ENCODE results near the gene WNT2.
A peak's percentile ranks its signal among the peaks of the same experiment; 100 is the strongest.

WNT2 gene

DNA sequence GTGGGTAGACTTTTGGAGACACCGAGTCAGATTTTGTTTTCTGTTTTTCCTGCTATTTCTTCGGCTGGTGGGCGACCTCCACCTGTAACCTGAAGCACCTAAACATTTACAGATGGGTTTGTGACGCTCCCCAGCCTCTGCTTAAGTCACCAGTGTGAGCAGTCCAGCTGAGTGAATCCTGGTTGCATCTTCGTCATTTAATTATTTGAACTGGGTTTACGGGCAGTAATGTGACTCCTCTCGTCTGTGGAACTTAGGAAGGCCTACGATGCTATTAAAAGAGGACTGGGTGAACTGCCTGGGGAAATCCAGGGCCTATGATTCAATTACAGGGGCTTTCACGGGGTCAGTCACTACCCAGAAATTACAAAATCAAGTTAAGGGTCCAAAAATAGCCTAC lies 52.5 kb downstream of the WNT2 start:
- DNase-seq (ENCODE audit: low read depth), result no peak
- H3K4me3 ChIP-seq (ENCODE audit: low read length), result no peak overlapping the region
- TF ChIP-seq CTCF (IDR thresholded peaks at IDR 0.05; ENCODE audit: insufficient read depth, low read depth, low read length, missing control alignments), result no peak

DNA sequence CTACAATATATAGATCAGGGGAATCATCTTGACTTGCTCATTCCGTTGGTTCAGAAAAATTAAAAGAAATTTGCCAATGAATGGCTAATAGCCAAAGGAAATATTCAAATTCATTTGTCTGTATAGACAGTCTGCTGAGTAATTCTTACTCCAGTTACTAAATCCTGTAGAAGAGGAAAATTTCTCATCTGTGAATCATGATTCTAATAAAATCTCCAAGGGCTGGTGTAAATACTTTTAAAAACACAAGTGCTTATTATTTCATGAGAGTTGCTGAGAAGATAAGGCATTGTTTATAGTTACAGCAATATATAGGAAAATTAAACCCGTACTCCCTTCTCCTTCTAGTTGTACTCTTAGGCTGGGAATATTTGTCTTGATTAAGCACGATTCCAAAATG lies 53.0 kb downstream of the WNT2 start:
- no peak for TF ChIP-seq CTCF (IDR thresholded peaks at IDR 0.05; ENCODE audit: insufficient read depth, low read depth, low read length, missing control alignments)
- H3K4me3 ChIP-seq (ENCODE audit: low read length), result no peak overlapping the region
- DNase-seq (ENCODE audit: low read depth), result peak; percentile 76

GRCh38 chr7:117269417-117269816 lies 53.4 kb downstream of the WNT2 start:
- DNase-seq (ENCODE audit: low read depth), result peak; percentile 96
- H3K4me3 ChIP-seq (ENCODE audit: low read length), result no peak overlapping the region
- no peak for TF ChIP-seq CTCF (IDR thresholded peaks at IDR 0.05; ENCODE audit: insufficient read depth, low read depth, low read length, missing control alignments)

- no peak for TF ChIP-seq CTCF (IDR thresholded peaks at IDR 0.05; ENCODE audit: insufficient read depth, low read depth, low read length, missing control alignments)
- no peak overlapping the region for H3K4me3 ChIP-seq (ENCODE audit: low read length)
- DNase-seq (ENCODE audit: low read depth), result no peak
Measured at GRCh38 chr7:117264716-117265115, 58.1 kb downstream of the WNT2 start.

DNA sequence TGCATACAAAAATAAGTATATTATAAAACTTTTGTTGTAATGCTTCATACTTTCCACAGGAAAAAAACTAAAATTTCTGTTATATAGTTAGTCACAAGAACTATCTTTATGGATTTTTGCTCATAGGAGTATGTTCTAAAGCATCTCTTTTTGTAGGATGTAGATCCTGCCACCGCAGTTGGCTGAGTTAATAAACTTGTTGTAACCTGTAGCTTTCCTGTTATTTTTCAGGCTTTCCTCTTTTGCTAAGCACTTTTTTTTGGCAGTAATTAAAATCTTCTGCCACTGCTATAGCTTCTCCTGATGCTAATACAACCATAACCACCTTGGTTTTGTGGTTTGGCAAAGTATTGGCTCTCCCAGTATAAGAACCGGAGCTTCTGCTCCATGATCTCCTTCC lies 60.3 kb downstream of the WNT2 start:
- no peak overlapping the region for H3K4me3 ChIP-seq (ENCODE audit: low read length)
- TF ChIP-seq CTCF (IDR thresholded peaks at IDR 0.05; ENCODE audit: insufficient read depth, low read depth, low read length, missing control alignments), result no peak
- peak; percentile 33 for DNase-seq (ENCODE audit: low read depth)

GRCh38 chr7:117259615-117260014 lies 63.2 kb downstream of the WNT2 start:
- no peak overlapping the region for H3K4me3 ChIP-seq (ENCODE audit: low read length)
- no peak for TF ChIP-seq CTCF (IDR thresholded peaks at IDR 0.05; ENCODE audit: insufficient read depth, low read depth, low read length, missing control alignments)
- DNase-seq (ENCODE audit: low read depth), result peak; percentile 21

GRCh38 chr7:117251687-117252086 lies 71.2 kb downstream of the WNT2 start:
- no peak overlapping the region for H3K4me3 ChIP-seq (ENCODE audit: low read length)
- TF ChIP-seq CTCF (IDR thresholded peaks at IDR 0.05; ENCODE audit: insufficient read depth, low read depth, low read length, missing control alignments), result no peak
- no peak for DNase-seq (ENCODE audit: low read depth)

All from epithelial cell of esophagus (primary cell).